Activated CD4-positive, alpha-beta T cell treated with anti-CD3 and anti-CD28 coated beads for 36 hours (primary cell): ENCODE measurements around the gene SNRNP48. TPM values are rescaled to one million over a fixed set of nuclear protein-coding genes. Genes with fewer than 3 reads are reported as not detected.

Experiments used
- ATAC-seq: fragments of 200-7000 bp; cut with Tn5 transposase; one replicate; pipeline ENCODE4 v1.10.0; 2021; ENCODE audit warnings: mild to moderate bottlenecking, moderate library complexity
- CTCF ChIA-PET: fragments of 350-600 bp; sonication (Branson Sonifier 250); formaldehyde crosslinking; loops from one replicate; lab custom pipeline; 2021; ENCODE audit warnings: antibody characterized with exemption; lab: Charles Lee
- POLR2A ChIA-PET: fragments of 350-600 bp; sonication (Branson Sonifier 250); formaldehyde crosslinking; loops from one replicate; lab custom pipeline; 2021; ENCODE audit warnings: antibody characterized with exemption, inconsistent platforms; lab: Charles Lee
- DNase-seq: peaks from one replicate; pipeline ENCODE4 v3.0.0-alpha.2; 2020
- H3K27ac Mint-ChIP-seq: one replicate; pipeline ENCODE4 v1.8.0; 2021; ENCODE audit warnings: mixed read lengths
- H3K27me3 Mint-ChIP-seq: one replicate; pipeline ENCODE4 v1.8.0; 2021; ENCODE audit warnings: mixed read lengths
- H3K36me3 Mint-ChIP-seq: one replicate; pipeline ENCODE4 v1.8.0; 2021; ENCODE audit warnings: low read depth, mixed read lengths
- H3K4me1 Mint-ChIP-seq: one replicate; pipeline ENCODE4 v1.8.0; 2021; ENCODE audit warnings: mixed read lengths
- H3K4me3 Mint-ChIP-seq: one replicate; pipeline ENCODE4 v1.8.0; 2021; ENCODE audit warnings: mild to moderate bottlenecking, moderate library complexity, mixed read lengths
- H3K9me3 Mint-ChIP-seq: one replicate; pipeline ENCODE4 v1.8.0; 2021; ENCODE audit warnings: low read depth, mixed read lengths
- intact Hi-C, 2 experiments: fragments of 100-400 bp; cut with DNase I in 1 of 2; cut with micrococcal nuclease in 1 of 2; formaldehyde crosslinking; loops; one replicate each; pipeline versions ENCODE4 v1.14.2 to v1.15.1; 2022 to 2024; cut with DNase I, micrococcal nuclease
- total RNA-seq, 2 experiments: library from RNA; stranded (reverse); gene quantifications; one replicate each; pipeline ENCODE4 v1.2.3, GENCODE V29; 2021

The SNRNP48 gene
- total RNA-seq, result 10 to 100 TPM; 19.4 to 20.9 TPM

DNA sequence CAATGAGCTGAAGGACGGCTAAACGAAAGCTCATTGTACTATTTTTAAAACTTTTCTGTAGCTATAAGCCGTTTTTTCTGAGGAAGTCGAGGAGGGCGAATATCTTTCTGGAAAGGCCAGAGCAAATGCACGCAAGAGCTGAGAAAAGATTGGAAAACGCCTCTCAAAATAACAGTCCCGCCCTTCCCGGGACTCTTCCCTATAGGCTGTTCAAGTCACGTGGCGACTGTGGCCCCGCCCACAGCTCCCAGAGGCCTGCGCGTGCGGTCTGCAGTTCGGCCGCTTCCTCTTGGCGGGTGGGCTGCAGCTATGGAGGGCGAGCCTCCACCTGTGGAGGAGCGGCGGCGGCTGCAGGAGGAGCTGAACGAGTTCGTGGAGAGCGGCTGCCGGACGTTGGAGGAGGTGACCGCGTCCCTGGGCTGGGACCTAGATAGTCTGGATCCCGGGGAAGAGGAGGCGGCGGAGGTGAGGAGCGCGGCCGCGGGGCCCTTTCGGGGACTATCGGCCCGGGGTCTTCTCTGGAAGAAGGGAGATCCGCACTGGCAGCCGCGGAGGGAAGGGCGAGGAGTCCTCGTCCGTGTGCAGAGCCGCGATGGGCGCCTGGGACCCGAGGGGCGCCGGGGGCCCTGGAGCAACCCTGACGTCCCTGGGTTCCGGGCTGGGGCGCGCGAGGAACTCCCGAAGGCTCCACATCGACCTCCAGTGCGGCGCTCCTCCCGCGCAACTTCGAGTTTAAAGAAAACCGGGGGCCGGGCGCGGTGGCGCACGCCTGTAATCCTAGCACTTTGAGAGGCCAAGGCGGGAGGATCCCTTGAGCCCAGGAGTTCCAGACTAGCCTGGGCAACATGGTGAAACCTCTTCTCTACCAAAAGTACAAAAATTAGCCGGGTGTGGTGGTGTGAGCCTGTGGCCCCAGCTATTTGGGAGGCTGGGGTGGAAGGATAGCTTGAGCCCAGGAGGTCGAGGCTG is at the start of gene SNRNP48:
Gene SNRNP48, plus strand, starts transcription at position 250 of the 969 bp plus-strand sequence. Its CDS starts 60 bp downstream, at position 310.
- Mint-ChIP-seq H3K4me1 (peaks cover 39% of the 10 kb centered on the region), H3K4me3 (peak within 1 kb of the TSS; percentile 96), H3K27ac (peak within 1 kb of the TSS; percentile 93), H3K36me3 (peaks cover 16% of the 10 kb centered on the region), H3K27me3 (no peaks in the 10 kb centered on the region), H3K9me3 (no peaks in the 10 kb centered on the region)
- intact Hi-C loops, result loop anchor here (1.0 to 10.0 kb wide), 11 partner anchors 14 to 933 kb away; partner anchors contain the start of genes CAGE1 (in 2 of the 2), DSP (in 2 of the 2), RIOK1 (in 2 of the 2) and SSR1 (in 2 of the 2)
- ATAC-seq (peak; percentile 100), DNase-seq (peak; percentile 94)
- CTCF ChIA-PET, result interaction anchor here (0.6 to 1.7 kb wide), 9 partner anchors 11 to 449 kb away, joined by 3 to 7 read pairs (median 3); no protein-coding TSS in a partner anchor
- POLR2A ChIA-PET, result interaction anchor here (1.0 to 1.1 kb wide), 2 partner anchors 10 to 200 kb away, joined by 3 to 4 read pairs; partner anchors contain the start of genes CAGE1 and RIOK1

DNA sequence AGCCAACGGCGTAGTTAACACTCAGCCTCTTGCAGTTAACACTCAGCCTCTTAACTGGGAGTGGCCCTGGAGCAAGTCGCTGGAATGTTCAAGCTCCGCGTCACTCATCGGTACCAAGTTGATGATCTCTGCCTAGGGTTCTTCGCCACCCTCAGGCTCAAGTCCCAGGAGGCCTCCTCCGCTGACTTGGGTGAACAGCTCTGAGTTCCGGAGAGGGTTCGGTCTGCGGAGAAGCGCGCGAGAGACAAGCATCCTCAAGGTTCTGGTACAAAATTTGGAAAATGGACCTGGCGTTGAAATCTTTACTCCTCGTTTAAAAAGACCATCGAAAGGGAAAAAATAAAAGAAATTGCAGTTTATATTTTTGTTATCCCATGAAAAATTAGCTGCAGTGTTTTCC is 49.4 kb upstream of the SNRNP48 start:
- ChIA-PET POLR2A (no interaction called here), CTCF (interaction anchor here (0.6 kb wide), 1 partner anchor 226 kb away, joined by 3 read pairs; no protein-coding TSS in a partner anchor)
- H3K36me3 Mint-ChIP-seq, result no peaks in the 10 kb centered on the region
- H3K27ac Mint-ChIP-seq, result no peak overlapping the region
- DNase-seq, result peak; percentile 8
- peaks cover 53% of the 10 kb centered on the region for H3K27me3 Mint-ChIP-seq
- H3K4me1 Mint-ChIP-seq, result peaks cover 11% of the 10 kb centered on the region
- intact Hi-C loops, result loop anchor here (5.0 kb wide), 2 partner anchors 52 to 187 kb away; partner anchors contain the start of genes BMP6 (in 2 of the 2) and SNRNP48 (in 1 of the 2)
- H3K9me3 Mint-ChIP-seq, result no peaks in the 10 kb centered on the region
- H3K4me3 Mint-ChIP-seq, result peak overlapping the region; percentile 50
- ATAC-seq, result no peak

GRCh38 chr6:7541175-7542064 is 48.6 kb upstream of the SNRNP48 start, which contains the start of gene DSP:
Gene DSP (plus strand): TSS chr6:7541671. CDS start chr6:7541916, 245 bp downstream.
- intact Hi-C loops, result loop anchor here (1.0 to 5.0 kb wide), 3 partner anchors 49 to 186 kb away; partner anchors contain the start of genes BMP6 (in 2 of the 2) and SNRNP48 (in 2 of the 2)
- CTCF ChIA-PET, result interaction anchor here (0.6 kb wide), 1 partner anchor 227 kb away, joined by 3 read pairs; no protein-coding TSS in a partner anchor
- Mint-ChIP-seq H3K4me3 (peak within 1 kb of the TSS; percentile 69), H3K27me3 (peaks cover 58% of the 10 kb centered on the region), H3K9me3 (no peaks in the 10 kb centered on the region), H3K27ac (no peak within 1 kb of the TSS), H3K36me3 (no peaks in the 10 kb centered on the region), H3K4me1 (peaks cover 11% of the 10 kb centered on the region)
- POLR2A ChIA-PET, result interaction anchor here (0.6 kb wide), 1 partner anchor 23 kb away, joined by 3 read pairs; no protein-coding TSS in a partner anchor
- ATAC-seq (peak; percentile 83), DNase-seq (peak; percentile 64)

DNA sequence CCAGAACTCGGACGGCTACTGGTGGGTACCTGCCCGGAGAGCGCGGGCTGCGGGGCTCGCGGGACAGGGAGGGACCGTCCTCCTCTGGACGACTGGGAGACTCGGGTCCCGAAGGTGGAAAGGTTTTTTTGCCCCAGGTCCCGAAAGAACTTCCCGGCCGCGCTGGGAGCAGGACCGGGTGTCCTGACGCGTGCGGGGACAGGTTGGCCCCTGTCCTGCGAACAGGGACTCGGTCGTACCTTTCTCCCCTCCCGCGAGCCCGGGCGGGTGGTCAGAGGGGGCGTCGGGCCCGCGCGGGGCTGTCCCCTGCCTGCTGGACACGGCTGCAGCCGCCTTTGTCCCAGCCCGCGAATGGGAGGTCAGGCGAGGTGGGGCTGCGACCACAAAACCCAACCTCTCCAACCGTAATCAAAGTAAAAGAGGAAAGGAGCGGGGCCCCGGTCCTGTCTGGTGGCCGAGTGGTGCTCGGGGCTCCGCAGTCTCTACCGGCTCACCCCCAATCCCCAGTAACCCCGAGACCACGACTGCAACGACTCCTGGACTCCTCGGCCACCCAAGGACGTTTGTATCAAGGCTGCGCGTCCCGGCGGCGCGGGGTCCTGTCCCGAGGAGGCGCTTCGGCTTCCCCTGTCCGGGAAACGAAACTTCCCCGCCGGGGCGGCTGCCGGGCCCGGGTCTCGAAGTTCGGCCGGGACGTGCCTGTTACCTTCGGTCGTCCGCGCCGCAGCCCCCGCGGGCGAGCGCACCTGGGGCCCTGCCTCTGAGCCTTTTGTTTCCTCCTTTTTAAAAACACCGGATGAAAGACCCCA is 47.7 kb upstream of the SNRNP48 start:
- CTCF ChIA-PET, result no interaction called here
- POLR2A ChIA-PET, result no interaction called here
- H3K27ac Mint-ChIP-seq, result no peak overlapping the region
- H3K36me3 Mint-ChIP-seq, result no peaks in the 10 kb centered on the region
- H3K4me3 Mint-ChIP-seq, result peak overlapping the region; percentile 69
- intact Hi-C loops, result loop anchor here (5.0 kb wide), 2 partner anchors 50 to 185 kb away; partner anchors contain the start of genes BMP6 (in 2 of the 2) and SNRNP48 (in 1 of the 2)
- peaks cover 11% of the 10 kb centered on the region for H3K4me1 Mint-ChIP-seq
- ATAC-seq, result no peak
- H3K27me3 Mint-ChIP-seq, result peaks cover 56% of the 10 kb centered on the region
- DNase-seq, result peak; percentile 24
- H3K9me3 Mint-ChIP-seq, result no peaks in the 10 kb centered on the region

DNA sequence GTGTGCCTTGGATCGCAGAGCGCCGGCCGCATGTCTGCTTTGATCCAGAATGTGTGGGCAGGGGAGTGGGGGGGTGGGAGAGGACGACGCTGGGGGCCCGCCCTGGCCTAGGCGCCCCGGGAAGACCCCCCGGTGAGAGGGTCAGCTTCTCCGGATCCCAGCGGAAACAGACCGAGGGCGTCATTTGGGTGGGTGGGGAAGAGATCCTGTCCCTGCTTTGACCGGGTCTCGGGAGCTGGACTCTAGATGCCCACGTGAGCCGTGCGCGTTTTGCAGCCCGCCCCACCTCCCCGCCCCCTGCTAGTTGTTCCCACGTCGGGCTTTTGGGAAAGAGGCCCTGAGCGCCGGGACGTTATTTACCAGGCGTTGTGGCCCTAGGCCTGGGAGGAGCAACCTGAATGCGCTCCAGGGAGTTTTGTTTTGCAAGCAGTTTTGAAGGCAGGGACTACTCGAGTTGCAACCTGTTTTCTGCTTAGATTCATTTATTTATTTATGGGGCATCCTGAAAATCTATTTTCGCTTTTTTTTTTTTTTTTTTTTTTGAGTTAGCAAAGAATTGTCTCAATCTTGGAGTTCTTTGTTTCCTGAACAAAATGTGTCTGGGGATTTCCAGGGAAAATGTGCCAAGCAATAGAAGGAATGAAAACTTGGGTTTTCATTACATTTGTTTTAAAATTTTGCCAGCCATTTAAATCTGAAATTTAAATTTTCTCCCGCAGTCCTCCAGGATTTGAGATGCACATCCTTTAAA is 46.9 kb upstream of the SNRNP48 start:
- peak; percentile 9 for DNase-seq
- Mint-ChIP-seq H3K4me3 (no peak overlapping the region), H3K27ac (no peak overlapping the region), H3K27me3 (peaks cover 53% of the 10 kb centered on the region), H3K36me3 (no peaks in the 10 kb centered on the region), H3K4me1 (peaks cover 11% of the 10 kb centered on the region), H3K9me3 (no peaks in the 10 kb centered on the region)
- POLR2A ChIA-PET, result no interaction called here
- intact Hi-C loops, result loop anchor here (5.0 kb wide), 2 partner anchors 49 to 184 kb away; partner anchors contain the start of genes BMP6 (in 2 of the 2) and SNRNP48 (in 1 of the 2)
- ATAC-seq, result no peak
- CTCF ChIA-PET, result interaction anchor here (0.9 kb wide), 1 partner anchor 11 kb away, joined by 3 read pairs; no protein-coding TSS in a partner anchor

DNA sequence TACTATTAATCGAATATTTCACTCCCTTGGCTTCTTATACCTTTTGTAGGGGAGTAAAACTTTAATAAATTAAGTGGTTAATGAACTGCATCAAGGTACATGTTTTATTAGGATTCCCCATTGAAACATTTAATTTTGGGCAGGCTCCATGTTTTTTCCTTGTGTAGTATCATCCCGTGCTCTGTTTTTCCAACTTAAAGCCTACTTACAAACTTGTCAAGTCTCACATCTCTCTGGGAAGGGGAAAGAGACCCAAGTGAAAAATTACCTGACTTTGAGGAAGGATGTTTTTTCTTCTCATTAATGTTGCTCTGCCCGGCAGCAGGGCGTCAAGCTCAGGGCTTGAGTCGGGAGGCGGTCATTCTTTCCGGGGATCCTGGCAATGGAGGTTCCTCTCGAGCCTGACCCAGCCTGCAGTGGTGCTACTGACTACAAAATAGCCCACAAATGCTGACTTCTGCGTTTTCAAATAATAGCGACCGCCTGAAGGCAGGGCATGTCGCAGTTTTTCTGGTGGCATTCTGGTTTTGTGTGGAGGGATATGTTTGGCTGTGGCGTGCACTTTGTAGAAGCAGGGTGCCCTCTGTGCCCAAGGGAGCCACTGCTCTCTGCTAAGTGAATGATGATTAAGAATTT is 46.1 kb upstream of the SNRNP48 start:
- no peaks in the 10 kb centered on the region for H3K9me3 Mint-ChIP-seq
- ATAC-seq, result no peak
- H3K36me3 Mint-ChIP-seq, result no peaks in the 10 kb centered on the region
- no peak overlapping the region for H3K27ac Mint-ChIP-seq
- no peak for DNase-seq
- CTCF ChIA-PET, result interaction anchor here (0.9 kb wide), 1 partner anchor 11 kb away, joined by 3 read pairs; no protein-coding TSS in a partner anchor
- POLR2A ChIA-PET, result no interaction called here
- intact Hi-C loops, result loop anchor here (5.0 kb wide), 2 partner anchors 48 to 183 kb away; partner anchors contain the start of genes BMP6 (in 2 of the 2) and SNRNP48 (in 1 of the 2)
- H3K4me3 Mint-ChIP-seq, result no peak overlapping the region
- H3K27me3 Mint-ChIP-seq, result peaks cover 51% of the 10 kb centered on the region
- peaks cover 11% of the 10 kb centered on the region for H3K4me1 Mint-ChIP-seq

DNA sequence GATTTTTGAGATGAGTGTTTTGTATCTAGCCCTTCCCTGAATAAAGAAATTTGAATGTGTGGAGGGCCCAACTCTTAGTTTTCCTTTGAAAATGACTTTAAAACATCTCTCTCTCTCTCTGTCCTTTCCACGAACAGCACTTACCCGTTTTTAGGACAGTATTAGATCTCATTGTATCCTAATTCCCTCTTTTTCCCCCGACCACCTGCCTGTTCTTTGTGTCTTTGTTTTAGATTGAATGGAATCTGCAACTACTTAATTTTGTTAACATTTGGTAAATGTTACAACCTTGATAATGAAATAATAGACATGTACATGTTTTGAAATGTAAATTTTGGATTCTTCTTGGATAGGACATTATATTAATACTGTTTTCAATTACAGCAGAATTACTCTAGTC is 45.4 kb upstream of the SNRNP48 start:
- ATAC-seq (no peak), DNase-seq (no peak)
- Mint-ChIP-seq H3K4me3 (no peak overlapping the region), H3K36me3 (no peaks in the 10 kb centered on the region), H3K9me3 (no peaks in the 10 kb centered on the region), H3K27ac (no peak overlapping the region), H3K4me1 (peaks cover 11% of the 10 kb centered on the region), H3K27me3 (peaks cover 51% of the 10 kb centered on the region)
- ChIA-PET CTCF (no interaction called here), POLR2A (no interaction called here)
- intact Hi-C loops, result loop anchor here (5.0 kb wide), 2 partner anchors 48 to 183 kb away; partner anchors contain the start of genes BMP6 (in 2 of the 2) and SNRNP48 (in 1 of the 2)

DNA sequence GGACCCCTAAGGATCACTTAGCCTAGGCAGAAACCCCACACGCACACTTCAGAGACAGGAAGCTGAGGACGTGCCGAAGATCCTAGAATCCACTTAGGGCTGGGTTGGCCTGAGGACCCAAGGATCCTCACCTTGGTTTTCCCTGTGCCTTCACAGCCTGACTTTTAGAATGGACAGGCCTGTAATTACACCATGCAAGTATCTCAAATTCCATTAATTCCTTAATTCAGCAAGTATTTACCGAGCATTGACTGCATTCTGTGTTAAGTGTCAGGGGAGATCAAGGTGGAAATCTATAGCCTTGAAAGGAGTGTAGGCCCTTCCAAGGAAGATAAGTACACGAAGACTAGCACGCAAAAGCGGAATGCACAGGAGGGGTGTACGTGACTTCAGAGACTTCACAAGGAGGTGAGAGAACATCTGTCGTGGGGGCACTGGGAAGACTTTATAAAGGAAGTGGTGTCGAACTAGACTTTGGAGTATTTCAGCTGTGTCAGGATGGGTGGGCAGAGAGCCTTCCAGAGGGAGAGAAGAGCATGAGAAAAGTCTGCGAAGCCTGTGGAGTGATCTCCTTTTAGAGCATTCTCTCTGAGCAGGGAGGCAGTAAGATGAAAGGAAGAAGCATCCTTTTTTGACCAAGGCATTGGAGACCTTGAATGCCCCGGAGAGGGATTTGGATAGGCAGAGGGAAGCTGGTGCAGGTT is 44.5 kb upstream of the SNRNP48 start:
- no peaks in the 10 kb centered on the region for H3K9me3 Mint-ChIP-seq
- H3K27me3 Mint-ChIP-seq, result peaks cover 44% of the 10 kb centered on the region
- H3K4me3 Mint-ChIP-seq, result no peak overlapping the region
- no peak overlapping the region for H3K27ac Mint-ChIP-seq
- ChIA-PET POLR2A (no interaction called here), CTCF (interaction anchor here (0.9 to 1.2 kb wide), 2 partner anchors 21 to 67 kb away, joined by 3 read pairs; no protein-coding TSS in a partner anchor)
- intact Hi-C loops, result no loop called here
- H3K36me3 Mint-ChIP-seq, result no peaks in the 10 kb centered on the region
- ATAC-seq (no peak), DNase-seq (no peak)
- peaks cover 10% of the 10 kb centered on the region for H3K4me1 Mint-ChIP-seq
